Measurements from ENCODE around the gene HCCS.
A peak's percentile ranks its signal among the peaks of the same experiment; 100 is the strongest.
"Not testable (repeated sequence)": the region's sequence is repeated elsewhere in the genome, so short reads cannot be mapped to it uniquely, and the experiment has no call there.

The HCCS gene

GRCh38 chrX:11123087-11123486, 12.0 kb downstream of the HCCS start:
- not testable (repeated sequence) for FAIRE-seq; DNase-seq (ENCODE audit: low spot score)

GRCh38 chrX:11124112-11124511, 13.0 kb downstream of the HCCS start:
- FAIRE-seq (no peak), DNase-seq (ENCODE audit: low spot score) (no peak)

- no peak for DNase-seq (ENCODE audit: low spot score)
These were observed 13.9 kb downstream of the HCCS start for GRCh38 chrX:11125060-11125459.

GRCh38 chrX:11129534-11130105, 18.5 kb downstream of the HCCS start:
- DNase-seq (ENCODE audit: low spot score) (no peak), FAIRE-seq (no peak)

More at GRCh38 chrX:11125060-11125459, 13.9 kb downstream of the HCCS start:
- no peak for FAIRE-seq

GRCh38 chrX:11130136-11130535, 19.0 kb downstream of the HCCS start:
- no peak for FAIRE-seq
- DNase-seq (ENCODE audit: low spot score): no peak

GRCh38 chrX:11131146-11131545, 20.0 kb downstream of the HCCS start:
- DNase-seq (ENCODE audit: low spot score): no peak
- FAIRE-seq: no peak

- FAIRE-seq: no peak
These were observed 24.5 kb downstream of the HCCS start for GRCh38 chrX:11135564-11136185.

GRCh38 chrX:11137543-11138139, 26.5 kb downstream of the HCCS start:
- no peak for DNase-seq (ENCODE audit: low spot score)
- FAIRE-seq: peak; percentile 82

More at GRCh38 chrX:11135564-11136185, 24.5 kb downstream of the HCCS start:
- DNase-seq (ENCODE audit: low spot score): no peak

- DNase-seq (ENCODE audit: low spot score): no peak
- FAIRE-seq: no peak
These were observed 27.6 kb downstream of the HCCS start for GRCh38 chrX:11138498-11139390.

- DNase-seq (ENCODE audit: low spot score): peak; percentile 49
- peak; percentile 69 for FAIRE-seq
These were observed 33.0 kb downstream of the HCCS start for GRCh38 chrX:11143931-11144678.

- no peak for DNase-seq (ENCODE audit: low spot score)
- no peak for FAIRE-seq
These were observed 35.3 kb downstream of the HCCS start for GRCh38 chrX:11146411-11146810.

GRCh38 chrX:11148401-11148800, 37.3 kb downstream of the HCCS start:
- FAIRE-seq: no peak

GRCh38 chrX:11151799-11152559, 40.8 kb downstream of the HCCS start:
- no peak for FAIRE-seq

More at GRCh38 chrX:11148401-11148800, 37.3 kb downstream of the HCCS start:
- no peak for DNase-seq (ENCODE audit: low spot score)

GRCh38 chrX:11159149-11159548, 48.0 kb downstream of the HCCS start:
- DNase-seq (ENCODE audit: low spot score): no peak
- no peak for FAIRE-seq

More at GRCh38 chrX:11151799-11152559, 40.8 kb downstream of the HCCS start:
- no peak for DNase-seq (ENCODE audit: low spot score)

- DNase-seq (ENCODE audit: low spot score) (no peak), FAIRE-seq (no peak)
These were observed 53.3 kb downstream of the HCCS start for GRCh38 chrX:11164433-11164832.

GRCh38 chrX:11171956-11172355, 60.8 kb downstream of the HCCS start:
- FAIRE-seq (no peak), DNase-seq (ENCODE audit: low spot score) (no peak)

GRCh38 chrX:11172415-11172814, 61.3 kb downstream of the HCCS start:
- DNase-seq (ENCODE audit: low spot score): no peak
- FAIRE-seq: no peak

Measured in RCC 7860 (cell line).